HPDE6-E6E7 (cell line): ENCODE results near the gene CD1B.
"Not testable (repeated sequence)": the region's sequence is repeated elsewhere in the genome, so short reads cannot be mapped to it uniquely, and the experiment has no call there.

ENCODE experiments used
- DNase-seq: peaks from one replicate; pipeline ENCODE4 v3.0.0; 2011; ENCODE audit warnings: missing footprints; ENCODE audit errors: extremely low spot score

Gene CD1B

GRCh38 chr1:158331481-158332150 lies at the start of gene CD1B:
TSS of gene CD1B (minus strand) at chr1:158331531. CDS start at chr1:158331423, 108 bp downstream.
- DNase-seq: no peak

GRCh38 chr1:158374860-158375259 lies 43.5 kb upstream of the CD1B start:
- DNase-seq: no peak

GRCh38 chr1:158374101-158374500 lies 42.8 kb upstream of the CD1B start:
- not testable (repeated sequence) for DNase-seq

- DNase-seq: no peak
Observed at GRCh38 chr1:158371188-158371953, 40.0 kb upstream of the CD1B start.

- no peak for DNase-seq
Observed at GRCh38 chr1:158366783-158367182, 35.5 kb upstream of the CD1B start.

- no peak for DNase-seq
Observed at GRCh38 chr1:158362941-158363340, 31.6 kb upstream of the CD1B start.

GRCh38 chr1:158362482-158362881 lies 31.2 kb upstream of the CD1B start:
- DNase-seq: no peak

GRCh38 chr1:158357441-158357840 lies 26.1 kb upstream of the CD1B start:
- no peak for DNase-seq

- no peak for DNase-seq
Observed at GRCh38 chr1:158356616-158357015, 25.3 kb upstream of the CD1B start.

- DNase-seq: no peak
Observed at GRCh38 chr1:158355773-158356285, 24.5 kb upstream of the CD1B start.

GRCh38 chr1:158354255-158354654 lies 22.9 kb upstream of the CD1B start:
- no peak for DNase-seq

GRCh38 chr1:158353303-158354075 lies 22.2 kb upstream of the CD1B start, which contains the start of gene CD1E:
TSS of gene CD1E (plus strand) at chr1:158353894. CDS start at chr1:158353989, 95 bp downstream.
- no peak for DNase-seq

GRCh38 chr1:158348946-158349345 lies 17.6 kb upstream of the CD1B start:
- DNase-seq: not testable (repeated sequence)

GRCh38 chr1:158336413-158336812 lies 5.1 kb upstream of the CD1B start:
- not testable (repeated sequence) for DNase-seq

GRCh38 chr1:158335213-158335532 lies 3.8 kb upstream of the CD1B start:
- no peak for DNase-seq

- no peak for DNase-seq
Observed at GRCh38 chr1:158334526-158335212, 3.3 kb upstream of the CD1B start.

GRCh38 chr1:158333405-158334155 lies 2.2 kb upstream of the CD1B start:
- no peak for DNase-seq

- no peak for DNase-seq
Observed at GRCh38 chr1:158331106-158331425, 265 bp downstream of the CD1B start.

GRCh38 chr1:158330391-158331105 lies 783 bp downstream of the CD1B start:
- no peak for DNase-seq

GRCh38 chr1:158329733-158330132 lies 1.6 kb downstream of the CD1B start:
- DNase-seq: no peak
